ENCODE data around the gene ARNT2. TPM values are rescaled to one million over a fixed set of nuclear protein-coding genes. Genes with fewer than 3 reads are reported as not detected.

The ARNT2 gene
- total RNA-seq, 1 donor from 2014 or later: 3.3 TPM

- no peak for ATAC-seq (ENCODE audit: poor library complexity)
- intact Hi-C loops (cut with DNase I): loop anchor here (5.0 kb wide), 1 partner anchor 319 kb away; the partner anchor contains the start of gene CEMIP
- no peak for DNase-seq
Measured at GRCh38 chr15:80457896-80458295, 53.7 kb downstream of the ARNT2 start.

- intact Hi-C loops (cut with DNase I): loop anchor here (5.0 kb wide), 1 partner anchor 319 kb away; the partner anchor contains the start of gene CEMIP
- DNase-seq: no peak
- no peak for ATAC-seq (ENCODE audit: poor library complexity)
Measured at GRCh38 chr15:80458580-80458979, 54.4 kb downstream of the ARNT2 start.

GRCh38 chr15:80459380-80459779 is 55.2 kb downstream of the ARNT2 start:
- ATAC-seq (ENCODE audit: poor library complexity): no peak
- no peak for DNase-seq
- intact Hi-C loops (cut with DNase I): loop anchor here (5.0 kb wide), 1 partner anchor 318 kb away; the partner anchor contains the start of gene CEMIP

- intact Hi-C loops (cut with DNase I): loop anchor here (5.0 kb wide), 1 partner anchor 317 kb away; the partner anchor contains the start of gene CEMIP
- no peak for DNase-seq
- ATAC-seq (ENCODE audit: poor library complexity): no peak
Measured at GRCh38 chr15:80459818-80460217, 55.6 kb downstream of the ARNT2 start.

GRCh38 chr15:80461356-80462095 is 57.3 kb downstream of the ARNT2 start:
- ATAC-seq (ENCODE audit: poor library complexity) (peak; percentile 25), DNase-seq (peak; percentile 56)
- intact Hi-C loops (cut with DNase I): no loop called here

- no peak for DNase-seq
- ATAC-seq (ENCODE audit: poor library complexity): no peak
- intact Hi-C loops (cut with DNase I): no loop called here
Measured at GRCh38 chr15:80462111-80462510, 57.9 kb downstream of the ARNT2 start.

GRCh38 chr15:80462836-80463512 is 58.8 kb downstream of the ARNT2 start:
- DNase-seq: no peak
- no peak for ATAC-seq (ENCODE audit: poor library complexity)
- intact Hi-C loops (cut with DNase I): no loop called here

GRCh38 chr15:80464951-80465625 is 60.9 kb downstream of the ARNT2 start:
- intact Hi-C loops (cut with DNase I): no loop called here
- no peak for ATAC-seq (ENCODE audit: poor library complexity)

GRCh38 chr15:80465626-80466005 is 61.4 kb downstream of the ARNT2 start:
- intact Hi-C loops (cut with DNase I): no loop called here
- no peak for ATAC-seq (ENCODE audit: poor library complexity)
- no peak for DNase-seq

More at GRCh38 chr15:80464951-80465625, 60.9 kb downstream of the ARNT2 start:
- no peak for DNase-seq

- DNase-seq: no peak
- no peak for ATAC-seq (ENCODE audit: poor library complexity)
- intact Hi-C loops (cut with DNase I): no loop called here
Measured at GRCh38 chr15:80466543-80466942, 62.4 kb downstream of the ARNT2 start.

- DNase-seq: no peak
- intact Hi-C loops (cut with DNase I): no loop called here
- no peak for ATAC-seq (ENCODE audit: poor library complexity)
Measured at GRCh38 chr15:80467311-80467714, 63.1 kb downstream of the ARNT2 start.

- intact Hi-C loops (cut with DNase I): no loop called here
- DNase-seq (no peak), ATAC-seq (ENCODE audit: poor library complexity) (no peak)
Measured at GRCh38 chr15:80468796-80469195, 64.6 kb downstream of the ARNT2 start.

GRCh38 chr15:80471881-80472280 is 67.7 kb downstream of the ARNT2 start:
- ATAC-seq (ENCODE audit: poor library complexity) (no peak), DNase-seq (no peak)
- intact Hi-C loops (cut with DNase I): no loop called here

- ATAC-seq (ENCODE audit: poor library complexity): no peak
- intact Hi-C loops (cut with DNase I): no loop called here
Measured at GRCh38 chr15:80473286-80474223, 69.4 kb downstream of the ARNT2 start.

GRCh38 chr15:80474224-80475215 is 70.3 kb downstream of the ARNT2 start:
- DNase-seq (no peak), ATAC-seq (ENCODE audit: poor library complexity) (no peak)
- intact Hi-C loops (cut with DNase I): no loop called here

More at GRCh38 chr15:80473286-80474223, 69.4 kb downstream of the ARNT2 start:
- DNase-seq: no peak

- intact Hi-C loops (cut with DNase I): no loop called here
- no peak for ATAC-seq (ENCODE audit: poor library complexity)
- DNase-seq: no peak
Measured at GRCh38 chr15:80475572-80475971, 71.4 kb downstream of the ARNT2 start.

- ATAC-seq (ENCODE audit: poor library complexity) (no peak), DNase-seq (no peak)
- intact Hi-C loops (cut with DNase I): no loop called here
Measured at GRCh38 chr15:80476036-80476435, 71.9 kb downstream of the ARNT2 start.

All from Right ventricle myocardium superior (tissue), 1 donor.